Pons (tissue), 1 donor: Measurements from ENCODE around the gene PPM1H.

ENCODE experiments used
- DNase-seq: peaks from one replicate; pipeline ENCODE4 v3.0.0-alpha.2; 2016; ENCODE audit warnings: low spot score

Gene PPM1H

GRCh38 chr12:62873116-62873825 is 61.7 kb downstream of the PPM1H start:
- no peak for DNase-seq

GRCh38 chr12:62868820-62869219 is 66.1 kb downstream of the PPM1H start:
- DNase-seq, result no peak

GRCh38 chr12:62866451-62867082 is 68.4 kb downstream of the PPM1H start:
- no peak for DNase-seq

GRCh38 chr12:62865937-62866336 is 69.0 kb downstream of the PPM1H start:
- no peak for DNase-seq

- DNase-seq, result peak; percentile 72
These were observed 69.9 kb downstream of the PPM1H start for GRCh38 chr12:62865065-62865464.

GRCh38 chr12:62862259-62862881 is 72.6 kb downstream of the PPM1H start:
- no peak for DNase-seq

- DNase-seq, result peak; percentile 67
These were observed 73.4 kb downstream of the PPM1H start for GRCh38 chr12:62861586-62861985.

- DNase-seq, result peak; percentile 64
These were observed 74.2 kb downstream of the PPM1H start for GRCh38 chr12:62860501-62861411.

- no peak for DNase-seq
These were observed 74.9 kb downstream of the PPM1H start for GRCh38 chr12:62860020-62860419.

- peak; percentile 58 for DNase-seq
These were observed 75.6 kb downstream of the PPM1H start for GRCh38 chr12:62859321-62859737.

- no peak for DNase-seq
These were observed 78.5 kb downstream of the PPM1H start for GRCh38 chr12:62856454-62856853.

GRCh38 chr12:62854024-62854423 is 80.9 kb downstream of the PPM1H start:
- DNase-seq, result no peak

- no peak for DNase-seq
These were observed 85.6 kb downstream of the PPM1H start for GRCh38 chr12:62849398-62849797.

GRCh38 chr12:62848418-62848817 is 86.5 kb downstream of the PPM1H start:
- no peak for DNase-seq

- DNase-seq, result no peak
These were observed 87.2 kb downstream of the PPM1H start for GRCh38 chr12:62847709-62848108.

- DNase-seq, result no peak
These were observed 88.5 kb downstream of the PPM1H start for GRCh38 chr12:62846491-62846890.

GRCh38 chr12:62844915-62845314 is 90.0 kb downstream of the PPM1H start:
- no peak for DNase-seq

- DNase-seq, result no peak
These were observed 91.2 kb downstream of the PPM1H start for GRCh38 chr12:62843716-62844115.

GRCh38 chr12:62841846-62842245 is 93.1 kb downstream of the PPM1H start:
- peak; percentile 74 for DNase-seq

- DNase-seq, result no peak
These were observed 94.1 kb downstream of the PPM1H start for GRCh38 chr12:62840806-62841205.

- no peak for DNase-seq
These were observed 94.9 kb downstream of the PPM1H start for GRCh38 chr12:62839869-62840660.
